ENCODE data around the gene PARN. TPM values are rescaled to one million over a fixed set of nuclear protein-coding genes. Genes with fewer than 3 reads are reported as not detected.
A peak's percentile ranks its signal among the peaks of the same experiment; 100 is the strongest.

PARN gene
- total RNA-seq, 3 donors from 2014 or later (not counting 1 experiment from before 2014, with no cell fraction given), result 44.3 to 57.4 (median 45.1) TPM

- Mint-ChIP-seq H3K9me3 (no peaks in the 10 kb centered on the region), H3K27me3 (ENCODE audit: low read depth in 2 of 2) (no peaks in the 10 kb centered on the region), H3K4me3 (no peak overlapping the region), H3K4me1 (peaks cover 27 to 40% of the 10 kb centered on the region in 2 donors), H3K36me3 (no peaks in the 10 kb centered on the region), H3K27ac (no peak overlapping the region)
- TF ChIP-seq, protein P1, sequence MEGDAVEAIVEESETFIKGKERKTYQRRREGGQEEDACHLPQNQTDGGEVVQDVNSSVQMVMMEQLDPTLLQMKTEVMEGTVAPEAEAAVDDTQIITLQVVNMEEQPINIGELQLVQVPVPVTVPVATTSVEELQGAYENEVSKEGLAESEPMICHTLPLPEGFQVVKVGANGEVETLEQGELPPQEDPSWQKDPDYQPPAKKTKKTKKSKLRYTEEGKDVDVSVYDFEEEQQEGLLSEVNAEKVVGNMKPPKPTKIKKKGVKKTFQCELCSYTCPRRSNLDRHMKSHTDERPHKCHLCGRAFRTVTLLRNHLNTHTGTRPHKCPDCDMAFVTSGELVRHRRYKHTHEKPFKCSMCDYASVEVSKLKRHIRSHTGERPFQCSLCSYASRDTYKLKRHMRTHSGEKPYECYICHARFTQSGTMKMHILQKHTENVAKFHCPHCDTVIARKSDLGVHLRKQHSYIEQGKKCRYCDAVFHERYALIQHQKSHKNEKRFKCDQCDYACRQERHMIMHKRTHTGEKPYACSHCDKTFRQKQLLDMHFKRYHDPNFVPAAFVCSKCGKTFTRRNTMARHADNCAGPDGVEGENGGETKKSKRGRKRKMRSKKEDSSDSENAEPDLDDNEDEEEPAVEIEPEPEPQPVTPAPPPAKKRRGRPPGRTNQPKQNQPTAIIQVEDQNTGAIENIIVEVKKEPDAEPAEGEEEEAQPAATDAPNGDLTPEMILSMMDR (IDR thresholded peaks at IDR 0.05), result no peak
- intact Hi-C loops (cut with micrococcal nuclease), result no loop called here
- WGBS (ENCODE audit: insufficient coverage), result 97% methylated on average over 5 of the region's 5 CpGs
- ATAC-seq (no peak), DNase-seq (no peak)
- Histone ChIP-seq H3K27ac (ENCODE audit: low read length) (no peak overlapping the region), H3K36me3 (ENCODE audit: control insufficient read depth, insufficient read depth, low read length) (peaks cover 3% of the 10 kb centered on the region), H3K4me1 (ENCODE audit: control insufficient read depth, insufficient read depth, low read length) (peaks cover 9% of the 10 kb centered on the region), H3K4me3 (ENCODE audit: low read length) (no peak overlapping the region), H3K27me3 (ENCODE audit: control insufficient read depth, insufficient read depth, low read length) (no peaks in the 10 kb centered on the region), H3K9me3 (ENCODE audit: control insufficient read depth, insufficient read depth, low read length) (no peaks in the 10 kb centered on the region)
Measured at GRCh38 chr16:14525596-14525995, 104.5 kb downstream of the PARN start.

DNA sequence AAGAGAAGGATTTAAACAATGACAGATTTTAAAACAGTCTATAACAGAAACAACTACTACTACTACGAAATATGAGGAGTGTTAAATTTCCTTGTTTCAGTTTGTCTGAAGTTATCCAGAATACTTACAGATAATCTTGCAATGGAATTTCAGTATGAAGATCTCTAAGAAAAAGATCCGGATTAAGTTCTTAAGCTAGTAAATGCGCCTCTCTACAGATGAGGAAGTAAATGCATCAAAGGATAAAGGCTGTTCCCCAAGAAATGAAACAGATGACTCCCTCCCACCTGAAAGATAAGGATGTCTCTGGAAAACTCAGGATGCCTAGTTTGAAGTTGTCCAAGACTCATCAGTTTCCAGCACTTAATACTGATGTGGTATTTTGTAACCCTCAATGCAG, 105.1 kb downstream of the PARN start:
- Histone ChIP-seq H3K27me3 (ENCODE audit: control insufficient read depth, insufficient read depth, low read length) (no peaks in the 10 kb centered on the region), H3K36me3 (ENCODE audit: control insufficient read depth, insufficient read depth, low read length) (peaks cover 3% of the 10 kb centered on the region), H3K4me3 (ENCODE audit: low read length) (no peak overlapping the region), H3K4me1 (ENCODE audit: control insufficient read depth, insufficient read depth, low read length) (peaks cover 9% of the 10 kb centered on the region), H3K9me3 (ENCODE audit: control insufficient read depth, insufficient read depth, low read length) (no peaks in the 10 kb centered on the region), H3K27ac (ENCODE audit: low read length) (no peak overlapping the region)
- ATAC-seq (no peak), DNase-seq (no peak)
- no peaks in the 10 kb centered on the region for H3K36me3 Mint-ChIP-seq
- no peaks in the 10 kb centered on the region for H3K27me3 Mint-ChIP-seq (ENCODE audit: low read depth in 2 of 2)
- TF ChIP-seq, protein P1 (IDR thresholded peaks at IDR 0.05), result no peak
- H3K4me1 Mint-ChIP-seq, result peaks cover 28 to 42% of the 10 kb centered on the region in 2 donors
- intact Hi-C loops (cut with micrococcal nuclease), result no loop called here
- no peaks in the 10 kb centered on the region for H3K9me3 Mint-ChIP-seq
- no peak overlapping the region for H3K27ac Mint-ChIP-seq
- WGBS (ENCODE audit: insufficient coverage), result 93% methylated on average over 2 of the region's 3 CpGs
- no peak overlapping the region for H3K4me3 Mint-ChIP-seq

GRCh38 chr16:14523632-14524031, 106.4 kb downstream of the PARN start:
- H3K9me3 Mint-ChIP-seq, result no peaks in the 10 kb centered on the region
- ATAC-seq, result no peak
- TF ChIP-seq, protein P1 (IDR thresholded peaks at IDR 0.05), result no peak

DNA sequence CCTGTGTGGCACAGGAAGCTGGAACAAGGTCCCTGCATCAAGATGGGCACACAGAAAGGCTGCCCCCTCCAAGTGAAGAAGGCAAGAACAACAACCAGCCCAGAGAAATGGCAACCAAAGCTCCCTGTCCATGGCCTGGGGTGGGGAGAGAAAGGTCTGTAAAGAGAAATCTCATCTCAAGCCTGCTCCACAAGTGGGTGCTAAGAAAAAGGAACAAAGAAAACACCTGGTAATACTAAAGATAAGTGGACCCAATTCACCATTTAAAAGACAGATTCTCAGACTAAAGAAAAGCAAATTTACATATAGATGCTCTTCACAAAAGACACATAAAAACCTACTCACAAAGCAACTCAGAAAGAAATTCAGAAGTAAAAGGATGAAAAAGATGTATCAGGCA, 107.4 kb downstream of the PARN start:
- H3K4me1 Mint-ChIP-seq, result peaks cover 26 to 42% of the 10 kb centered on the region in 2 donors
- no peak for ATAC-seq
- TF ChIP-seq, protein P1 (IDR thresholded peaks at IDR 0.05), result no peak
- DNase-seq, result no peak
- no peaks in the 10 kb centered on the region for H3K27me3 ChIP-seq (ENCODE audit: control insufficient read depth, insufficient read depth, low read length)
- H3K36me3 Mint-ChIP-seq, result no peaks in the 10 kb centered on the region
- H3K9me3 ChIP-seq (ENCODE audit: control insufficient read depth, insufficient read depth, low read length), result no peaks in the 10 kb centered on the region
- H3K27ac ChIP-seq (ENCODE audit: low read length), result no peak overlapping the region
- no peaks in the 10 kb centered on the region for H3K36me3 ChIP-seq (ENCODE audit: control insufficient read depth, insufficient read depth, low read length)
- peaks cover 6% of the 10 kb centered on the region for H3K4me1 ChIP-seq (ENCODE audit: control insufficient read depth, insufficient read depth, low read length)
- H3K4me3 Mint-ChIP-seq, result no peak overlapping the region
- intact Hi-C loops (cut with micrococcal nuclease), result no loop called here
- H3K27ac Mint-ChIP-seq, result peak overlapping the region in 1 of 2 donors; percentile 83
- no peaks in the 10 kb centered on the region for H3K9me3 Mint-ChIP-seq
- no peaks in the 10 kb centered on the region for H3K27me3 Mint-ChIP-seq (ENCODE audit: low read depth in 2 of 2)
- H3K4me3 ChIP-seq (ENCODE audit: low read length), result no peak overlapping the region

More at GRCh38 chr16:14523632-14524031, 106.4 kb downstream of the PARN start:
- Histone ChIP-seq H3K27me3 (ENCODE audit: control insufficient read depth, insufficient read depth, low read length) (no peaks in the 10 kb centered on the region), H3K36me3 (ENCODE audit: control insufficient read depth, insufficient read depth, low read length) (no peaks in the 10 kb centered on the region), H3K4me3 (ENCODE audit: low read length) (no peak overlapping the region), H3K4me1 (ENCODE audit: control insufficient read depth, insufficient read depth, low read length) (peaks cover 6% of the 10 kb centered on the region), H3K9me3 (ENCODE audit: control insufficient read depth, insufficient read depth, low read length) (no peaks in the 10 kb centered on the region), H3K27ac (ENCODE audit: low read length) (no peak overlapping the region)
- no peak for DNase-seq
- no peaks in the 10 kb centered on the region for H3K27me3 Mint-ChIP-seq (ENCODE audit: low read depth in 2 of 2)
- intact Hi-C loops (cut with micrococcal nuclease), result no loop called here
- H3K27ac Mint-ChIP-seq, result no peak overlapping the region
- no peaks in the 10 kb centered on the region for H3K36me3 Mint-ChIP-seq
- H3K4me3 Mint-ChIP-seq, result no peak overlapping the region
- H3K4me1 Mint-ChIP-seq, result peaks cover 26 to 42% of the 10 kb centered on the region in 2 donors
- 100% methylated on average over 2 of the region's 2 CpGs for WGBS (ENCODE audit: insufficient coverage)

Data from natural killer cell (primary cell).